HEK293T (cell line): ENCODE measurements around the gene MAD1L1.

Source experiments
- BHLHE40 ChIP-seq: fragments of 450-650 bp; IDR thresholded peaks from 2 replicates; pipeline ENCODE4 v1.6.1; 2016; ENCODE audit warnings: mild to moderate bottlenecking, moderate library complexity, borderline replicate concordance
- CTBP1 ChIP-seq: fragments of 450-650 bp; IDR thresholded peaks from 2 replicates; pipeline ENCODE4 v1.6.1; 2016; ENCODE audit warnings: borderline replicate concordance
- FOXA1 ChIP-seq: fragments of 450-650 bp; IDR thresholded peaks from 2 replicates; pipeline ENCODE4 v1.6.1; 2016; ENCODE audit warnings: mild to moderate bottlenecking
- FOXK2 ChIP-seq: fragments of 450-650 bp; IDR thresholded peaks from 2 replicates; pipeline ENCODE4 v1.6.1; 2016; ENCODE audit warnings: mild to moderate bottlenecking
- FOXM1 ChIP-seq: fragments of 450-650 bp; IDR thresholded peaks from 2 replicates; pipeline ENCODE4 v1.6.1; 2017; ENCODE audit warnings: mild to moderate bottlenecking, borderline replicate concordance
- LEF1 ChIP-seq: fragments of 450-650 bp; IDR thresholded peaks from 2 replicates; pipeline ENCODE4 v1.6.1; 2017; ENCODE audit warnings: mild to moderate bottlenecking, borderline replicate concordance
- NFRKB ChIP-seq: fragments of 450-650 bp; IDR thresholded peaks from 2 replicates; pipeline ENCODE4 v1.6.1; 2016; ENCODE audit warnings: mild to moderate bottlenecking, moderate library complexity
- SP1 ChIP-seq: fragments of 450-650 bp; IDR thresholded peaks from 2 replicates; pipeline ENCODE4 v1.6.1; 2017
- ZNF384 ChIP-seq: fragments of 450-650 bp; IDR thresholded peaks from 2 replicates; pipeline ENCODE4 v1.6.1; 2016
- TF ChIP-seq, protein P1 (sequence below): fragments of 450-650 bp; IDR thresholded peaks from 2 replicates; pipeline ENCODE4 v1.6.1; 2016

GRCh38 chr7:2154121-2154520, 78.6 kb downstream of the MAD1L1 start:
- TF ChIP-seq SP1 = no peak
- TF ChIP-seq FOXK2 = no peak
- no peak for TF ChIP-seq FOXM1
- TF ChIP-seq, protein P1, sequence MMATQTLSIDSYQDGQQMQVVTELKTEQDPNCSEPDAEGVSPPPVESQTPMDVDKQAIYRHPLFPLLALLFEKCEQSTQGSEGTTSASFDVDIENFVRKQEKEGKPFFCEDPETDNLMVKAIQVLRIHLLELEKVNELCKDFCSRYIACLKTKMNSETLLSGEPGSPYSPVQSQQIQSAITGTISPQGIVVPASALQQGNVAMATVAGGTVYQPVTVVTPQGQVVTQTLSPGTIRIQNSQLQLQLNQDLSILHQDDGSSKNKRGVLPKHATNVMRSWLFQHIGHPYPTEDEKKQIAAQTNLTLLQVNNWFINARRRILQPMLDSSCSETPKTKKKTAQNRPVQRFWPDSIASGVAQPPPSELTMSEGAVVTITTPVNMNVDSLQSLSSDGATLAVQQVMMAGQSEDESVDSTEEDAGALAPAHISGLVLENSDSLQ = no peak
- TF ChIP-seq FOXA1 = no peak
- TF ChIP-seq BHLHE40 = no peak
- TF ChIP-seq CTBP1 = no peak
- no peak for TF ChIP-seq ZNF384
- no peak for TF ChIP-seq LEF1
- TF ChIP-seq NFRKB = no peak
